Prostate gland (tissue), 2 donors: ENCODE measurements around the gene ZBTB39. TPM values are rescaled to one million over a fixed set of nuclear protein-coding genes. Genes with fewer than 3 reads are reported as not detected.

Experiments
- DNase-seq: peaks from one replicate; pipeline ENCODE4 v3.0.0-alpha.2; 2019; ENCODE audit warnings: low spot score
- H3K27ac ChIP-seq, 2 donors: fragments of 200-600 bp; sonication (generic); 2 replicates each; pipeline ENCODE4 v1.5.1; 2017 to 2019
- H3K27me3 ChIP-seq: fragments of 200-600 bp; sonication (generic); replicated peaks from 2 replicates; pipeline ENCODE4 v1.5.1; 2019; ENCODE audit not compliant: insufficient read depth
- H3K36me3 ChIP-seq, 2 donors: fragments of 200-600 bp; sonication (generic); 1 replicate in 1 of 2; 2 replicates in 1 of 2; pipeline versions ENCODE4 v1.5.1 to v1.8.1; 2017 to 2019
- H3K4me1 ChIP-seq: fragments of 200-600 bp; sonication (generic); replicated peaks from 2 replicates; pipeline ENCODE4 v1.5.1; 2019
- H3K4me3 ChIP-seq, 2 donors: fragments of 200-600 bp; sonication (generic); 2 replicates each; pipeline ENCODE4 v1.5.1; 2017 to 2019
- H3K9me3 ChIP-seq: fragments of 200-600 bp; sonication (generic); 2 replicates; pipeline ENCODE4 v1.5.1; 2017
- CTCF ChIP-seq, 4 experiments: fragments of 200-600 bp in 2 of 4; fragments of 450-650 bp in 2 of 4; sonication (generic) in 2 of 4; IDR thresholded peaks; 1 replicate in 3 of 4; 2 replicates in 1 of 4; pipeline ENCODE4 v1.5.1; 2016 to 2019; ENCODE audit warnings: antibody characterized with exemption in 4 of 4, mild to moderate bottlenecking in 2 of 4, moderate library complexity in 2 of 4
- POLR2A ChIP-seq: fragments of 450-650 bp; IDR thresholded peaks from one replicate; pipeline ENCODE4 v1.6.1; 2016; ENCODE audit warnings: antibody characterized with exemption, mild to moderate bottlenecking
- POLR2AphosphoS5 ChIP-seq: sonication (generic); formaldehyde crosslinking; IDR thresholded peaks from one replicate; pipeline ENCODE4 v1.6.1; 2017; ENCODE audit warnings: antibody characterized with exemption
- WGBS: methylation state at CpG from one replicate; pipeline ENCODE4 v1.1.5; 2018; 5-methylcytosine and 5-hydroxymethylcytosine counted together
- intact Hi-C: fragments of 100-400 bp; cut with DNase I; formaldehyde crosslinking; loops from one replicate; pipeline ENCODE4 v1.14.2; 2022
- total RNA-seq, 2 donors: library from RNA; depleted of rRNA; stranded (reverse); fragments of >200 nt; gene quantifications; one replicate each; pipeline ENCODE4 v1.1.0, GENCODE V29; 2016

ZBTB39 gene
- total RNA-seq, 2 donors from 2014 or later: 5.8 to 15.6 TPM

DNA sequence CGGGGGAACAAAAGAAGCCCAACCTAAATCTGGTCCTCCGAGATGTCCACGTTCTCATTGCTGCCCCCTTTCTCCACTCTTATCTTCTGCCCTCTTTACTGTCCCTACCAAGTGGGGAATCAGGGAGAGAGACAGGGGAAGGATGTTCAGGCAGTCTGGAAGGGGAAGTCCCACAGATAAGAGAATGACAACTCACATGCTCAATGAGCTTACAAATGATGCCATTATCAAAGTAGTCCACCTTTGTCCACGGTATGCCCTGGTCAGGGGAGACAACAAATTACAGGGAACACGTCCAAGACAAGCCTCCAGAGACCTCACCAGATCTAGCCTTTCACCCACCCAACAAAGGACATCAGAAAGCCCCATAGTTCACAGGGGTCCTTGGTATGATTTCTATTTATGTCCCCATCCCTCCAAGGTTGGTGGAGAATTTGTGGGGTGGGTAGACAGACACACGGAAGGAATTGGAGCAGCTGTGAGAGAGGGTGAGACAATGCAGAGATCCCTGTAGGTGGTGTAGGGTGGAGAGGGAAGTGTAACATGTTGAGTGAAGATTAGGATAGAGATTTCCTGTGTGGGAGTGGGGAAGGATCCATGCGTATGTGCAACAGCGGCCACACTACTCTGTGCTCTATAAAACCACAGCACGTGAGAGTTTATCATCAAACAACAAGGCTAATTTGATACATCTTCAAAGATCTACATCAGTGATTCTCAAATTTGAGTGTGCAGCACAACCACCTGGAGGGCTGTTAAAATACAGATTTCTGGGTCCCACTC is 32.9 kb upstream of the ZBTB39 start:
- Histone ChIP-seq H3K36me3 (no peaks in the 10 kb centered on the region), H3K4me1 (no peaks in the 10 kb centered on the region), H3K27me3 (no peaks in the 10 kb centered on the region), H3K4me3 (no peak overlapping the region), H3K9me3 (no peaks in the 10 kb centered on the region), H3K27ac (no peak overlapping the region)
- no peak for DNase-seq
- intact Hi-C loops: no loop called here
- 81% methylated on average over 9 of the region's 9 CpGs for WGBS
- TF ChIP-seq POLR2AphosphoS5 (no peak), CTCF (IDR thresholded peaks at IDR 0.05) (no peak), POLR2A (no peak)

DNA sequence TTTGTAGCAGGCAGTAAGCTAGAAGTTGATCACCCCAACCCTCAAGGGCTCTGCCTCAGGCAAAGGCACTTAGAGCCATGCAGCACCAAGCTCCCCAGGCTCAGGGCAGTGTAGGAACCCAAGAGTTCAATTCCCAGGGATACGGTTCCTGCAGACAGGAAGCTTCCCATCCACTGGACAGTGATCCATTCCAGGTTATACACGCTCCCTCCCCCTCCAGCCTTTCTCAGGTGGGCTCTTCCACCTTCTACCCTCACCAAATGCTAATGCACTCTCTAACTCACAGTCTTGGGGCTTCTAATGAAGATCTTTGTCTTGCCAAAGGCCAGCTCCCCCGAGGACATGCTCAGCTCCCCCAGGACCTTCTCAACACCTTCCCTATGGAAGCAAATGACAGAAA is 30.9 kb upstream of the ZBTB39 start:
- no peaks in the 10 kb centered on the region for H3K9me3 ChIP-seq
- no peaks in the 10 kb centered on the region for H3K36me3 ChIP-seq
- 72% methylated on average over 3 of the region's 3 CpGs for WGBS
- DNase-seq: no peak
- H3K27me3 ChIP-seq: no peaks in the 10 kb centered on the region
- TF ChIP-seq CTCF (IDR thresholded peaks at IDR 0.05) (no peak), POLR2AphosphoS5 (no peak), POLR2A (no peak)
- intact Hi-C loops: no loop called here
- H3K4me3 ChIP-seq: no peak overlapping the region
- no peak overlapping the region for H3K27ac ChIP-seq
- no peaks in the 10 kb centered on the region for H3K4me1 ChIP-seq

GRCh38 chr12:57033431-57033830 is 27.1 kb upstream of the ZBTB39 start:
- Histone ChIP-seq H3K9me3 (no peaks in the 10 kb centered on the region), H3K4me3 (no peak overlapping the region), H3K27ac (no peak overlapping the region), H3K27me3 (no peaks in the 10 kb centered on the region), H3K36me3 (no peaks in the 10 kb centered on the region), H3K4me1 (no peaks in the 10 kb centered on the region)
- intact Hi-C loops: no loop called here
- WGBS: 89% methylated on average over 3 of the region's 3 CpGs
- no peak for TF ChIP-seq POLR2AphosphoS5
- DNase-seq: no peak

- Histone ChIP-seq H3K9me3 (no peaks in the 10 kb centered on the region), H3K4me1 (no peaks in the 10 kb centered on the region), H3K27me3 (no peaks in the 10 kb centered on the region), H3K4me3 (no peak overlapping the region), H3K27ac (no peak overlapping the region), H3K36me3 (no peaks in the 10 kb centered on the region)
- intact Hi-C loops: no loop called here
- 74% methylated on average over 7 of the region's 7 CpGs for WGBS
- no peak for DNase-seq
- TF ChIP-seq POLR2A (no peak), POLR2AphosphoS5 (no peak), CTCF (IDR thresholded peaks at IDR 0.05) (no peak)
These were observed 25.4 kb upstream of the ZBTB39 start for GRCh38 chr12:57031789-57032188.

DNA sequence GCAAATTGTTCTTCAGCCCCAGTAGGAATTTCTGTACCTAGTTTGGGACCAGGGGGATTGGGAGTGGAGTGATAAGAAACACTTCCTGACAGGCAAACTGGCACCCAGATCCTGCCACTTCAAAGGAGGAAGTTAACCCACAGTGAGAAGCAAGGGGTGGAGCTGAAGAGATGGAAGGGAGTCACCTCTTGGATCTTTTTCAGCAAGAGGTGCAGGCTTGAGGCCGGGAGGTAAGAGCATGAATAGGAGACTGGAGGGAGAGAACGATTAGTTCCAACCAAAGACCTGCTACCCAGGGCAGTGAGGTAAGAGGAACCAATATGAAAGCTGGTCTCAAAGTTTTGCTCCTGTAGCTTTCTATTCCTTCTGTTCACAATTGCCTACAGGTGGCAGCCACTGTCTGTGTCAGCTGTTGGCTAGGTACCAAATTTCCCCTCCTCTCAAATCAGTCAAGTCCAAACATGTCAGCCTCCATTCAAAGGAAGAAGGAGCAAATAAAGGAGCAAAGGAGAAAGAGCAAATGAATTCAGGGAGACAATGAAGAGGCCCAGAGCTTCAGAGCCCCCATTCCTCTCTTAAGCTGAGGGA is 24.9 kb upstream of the ZBTB39 start:
- peak; percentile 14 for DNase-seq
- TF ChIP-seq CTCF (IDR thresholded peaks at IDR 0.05) (no peak), POLR2A (no peak), POLR2AphosphoS5 (no peak)
- no peaks in the 10 kb centered on the region for H3K27me3 ChIP-seq

More for the DNA sequence above, 24.9 kb upstream of the ZBTB39 start:
- H3K9me3 ChIP-seq: no peaks in the 10 kb centered on the region
- no peaks in the 10 kb centered on the region for H3K4me1 ChIP-seq
- no peak overlapping the region for H3K27ac ChIP-seq
- no peak overlapping the region for H3K4me3 ChIP-seq
- WGBS: 23% methylated on average over 2 of the region's 2 CpGs
- intact Hi-C loops: no loop called here
- H3K36me3 ChIP-seq: no peaks in the 10 kb centered on the region
